T follicular helper cell (primary cell): ENCODE measurements around the gene BCL2L13.
"Not testable (repeated sequence)": the region's sequence is repeated elsewhere in the genome, so short reads cannot be mapped to it uniquely, and the experiment has no call there.

Experiments
- DNase-seq: peaks from one replicate; pipeline ENCODE4 v3.0.0-alpha.2; 2020; ENCODE audit warnings: low read depth

BCL2L13 gene

DNA sequence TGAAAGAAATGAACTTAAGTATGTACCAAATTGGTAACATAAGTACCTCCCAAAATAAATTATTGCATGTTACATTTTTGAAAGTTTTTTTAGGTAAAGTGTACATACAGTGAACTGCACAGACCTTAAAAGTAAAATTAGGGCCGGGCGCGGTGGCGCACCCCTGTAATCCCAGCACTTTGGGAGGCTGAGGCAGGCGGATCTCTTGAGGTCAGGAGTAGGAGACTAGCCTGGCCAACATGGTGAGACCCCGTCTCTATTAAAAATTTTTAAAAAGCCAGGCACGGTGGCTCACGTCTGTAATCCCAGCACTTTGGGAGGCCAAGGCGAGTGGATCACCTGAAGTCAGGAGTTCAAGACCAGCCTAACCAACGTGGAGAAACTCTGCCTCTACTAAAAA, 1.7 kb upstream of the BCL2L13 start:
- not testable (repeated sequence) for DNase-seq

DNA sequence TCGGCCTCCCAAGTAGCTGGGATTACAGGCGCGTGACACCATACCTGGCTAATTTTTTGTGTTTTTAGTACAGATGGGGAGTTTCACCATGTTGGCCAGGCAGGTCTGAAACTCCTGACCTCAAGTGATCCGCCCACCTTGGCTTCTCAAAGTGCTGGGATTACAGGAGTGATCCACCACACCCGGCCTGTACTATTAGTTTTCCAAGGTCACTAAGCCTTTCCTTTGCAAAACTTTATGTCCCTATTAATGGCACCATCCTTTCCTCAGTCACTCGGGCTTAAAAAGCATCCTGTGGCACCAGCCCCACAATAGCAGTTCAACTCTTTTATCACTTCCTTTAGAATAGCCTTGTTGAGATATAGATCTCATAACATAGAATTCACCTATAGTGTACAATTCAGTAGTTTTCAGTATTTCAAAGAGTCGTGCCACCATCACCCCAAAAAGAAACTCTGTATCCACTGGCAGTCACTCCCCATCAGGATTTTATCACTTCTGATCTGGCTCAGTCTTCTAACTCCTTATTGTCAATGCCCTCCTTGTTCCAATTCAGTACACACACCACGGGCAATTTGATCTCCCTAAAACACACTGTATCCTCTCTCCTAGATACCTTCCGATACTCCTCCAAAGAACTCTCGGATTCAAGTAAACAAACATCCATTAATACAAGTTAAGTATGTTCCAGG, 921 bp upstream of the BCL2L13 start:
- DNase-seq: no peak

DNA sequence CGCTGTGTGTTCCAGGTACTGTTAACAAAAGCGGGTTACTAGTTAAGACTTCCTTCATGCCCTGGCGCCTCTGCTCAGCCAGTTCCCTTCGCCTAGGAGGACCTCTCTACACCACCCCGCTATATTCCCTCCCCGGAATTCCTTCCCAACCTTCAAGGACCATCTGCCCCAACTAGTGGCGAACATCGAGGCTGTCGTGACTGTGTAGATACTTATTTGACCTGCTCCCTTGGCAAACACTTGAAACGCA, 450 bp upstream of the BCL2L13 start:
- DNase-seq: no peak

GRCh38 chr22:17639247-17639741, 737 bp downstream of the BCL2L13 start:
- no peak for DNase-seq

DNA sequence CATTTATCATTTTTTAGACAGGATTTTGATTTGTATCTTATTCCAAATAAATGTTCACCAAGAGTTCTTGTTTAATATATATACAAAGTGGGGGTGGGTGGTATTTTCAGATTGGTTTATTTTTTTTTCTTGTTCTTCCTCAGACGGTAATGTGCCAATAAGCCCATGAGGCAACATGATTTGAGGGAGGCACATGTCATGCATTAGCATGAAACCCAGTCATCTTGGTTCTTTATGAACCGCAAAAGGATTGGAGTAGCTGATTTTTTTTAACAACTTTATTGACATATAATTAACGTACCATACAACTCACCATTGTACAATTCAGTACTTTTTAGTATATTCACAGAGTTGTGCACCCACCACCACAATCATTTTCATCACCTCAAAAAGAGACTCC, 2.7 kb downstream of the BCL2L13 start:
- no peak for DNase-seq

- not testable (repeated sequence) for DNase-seq
Measured at GRCh38 chr22:17642357-17642756, 3.8 kb downstream of the BCL2L13 start.

GRCh38 chr22:17647452-17647851, 8.9 kb downstream of the BCL2L13 start:
- no peak for DNase-seq

- no peak for DNase-seq
Measured at GRCh38 chr22:17647991-17648390, 9.4 kb downstream of the BCL2L13 start.

GRCh38 chr22:17648569-17648968, 10.0 kb downstream of the BCL2L13 start:
- DNase-seq: no peak

- no peak for DNase-seq
Measured at GRCh38 chr22:17655289-17655688, 16.7 kb downstream of the BCL2L13 start.

DNA sequence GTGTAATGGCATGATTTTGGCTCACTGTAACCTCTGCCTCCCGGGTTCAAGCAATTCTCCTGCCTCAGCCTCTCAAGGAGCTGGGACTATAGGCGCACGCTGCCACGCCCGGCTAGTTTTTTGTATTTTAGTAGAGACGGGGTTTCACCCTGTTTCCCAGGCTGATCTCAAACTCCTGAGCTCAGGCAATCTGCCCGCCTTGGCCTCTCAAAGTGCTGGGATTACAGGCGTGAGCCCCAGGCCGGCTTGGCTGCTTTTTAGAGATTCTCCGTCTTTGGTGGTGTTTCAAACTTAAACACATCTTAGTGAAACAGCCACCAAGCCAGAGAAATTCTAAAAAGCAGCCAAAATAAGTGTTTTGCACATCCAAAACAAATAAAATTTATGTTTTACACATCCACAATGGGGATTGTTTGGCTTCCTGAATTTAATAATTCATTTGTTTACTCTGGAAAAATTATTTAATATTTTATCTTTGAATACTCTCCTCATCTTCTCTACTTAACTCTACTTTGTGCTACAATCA, 18.4 kb downstream of the BCL2L13 start:
- no peak for DNase-seq

GRCh38 chr22:17664414-17665055, 26.0 kb downstream of the BCL2L13 start:
- no peak for DNase-seq

GRCh38 chr22:17665248-17665647, 26.7 kb downstream of the BCL2L13 start:
- DNase-seq: no peak

- DNase-seq: no peak
Measured at GRCh38 chr22:17665854-17666253, 27.3 kb downstream of the BCL2L13 start.

- DNase-seq: not testable (repeated sequence)
Measured at GRCh38 chr22:17671521-17672092, 33.0 kb downstream of the BCL2L13 start.

GRCh38 chr22:17672417-17672991, 33.9 kb downstream of the BCL2L13 start:
- no peak for DNase-seq

GRCh38 chr22:17674152-17674551, 35.6 kb downstream of the BCL2L13 start:
- no peak for DNase-seq

DNA sequence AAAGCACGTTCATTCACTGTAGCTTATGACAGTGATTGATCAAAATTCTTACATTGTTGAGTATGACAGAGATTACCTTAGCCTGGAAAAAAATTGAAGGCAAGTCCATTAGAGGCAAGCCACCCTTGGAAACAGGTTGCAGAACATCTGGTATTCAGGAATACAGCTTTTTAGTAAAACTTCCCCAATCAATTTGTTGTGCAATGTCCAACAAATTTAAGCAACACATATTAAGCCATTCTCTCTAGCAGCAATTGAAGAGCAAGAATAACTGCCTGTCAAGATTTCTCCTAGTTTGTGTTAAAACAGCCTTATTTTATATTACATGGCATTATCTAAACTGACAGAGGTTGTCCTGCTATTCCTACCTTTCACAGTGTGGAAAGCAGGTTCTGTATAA, 37.0 kb downstream of the BCL2L13 start:
- DNase-seq: no peak

GRCh38 chr22:17678817-17679385, 40.3 kb downstream of the BCL2L13 start:
- no peak for DNase-seq

GRCh38 chr22:17684245-17684644, 45.7 kb downstream of the BCL2L13 start:
- DNase-seq: no peak

- DNase-seq: no peak
Measured at GRCh38 chr22:17692841-17693240, 54.3 kb downstream of the BCL2L13 start.

DNA sequence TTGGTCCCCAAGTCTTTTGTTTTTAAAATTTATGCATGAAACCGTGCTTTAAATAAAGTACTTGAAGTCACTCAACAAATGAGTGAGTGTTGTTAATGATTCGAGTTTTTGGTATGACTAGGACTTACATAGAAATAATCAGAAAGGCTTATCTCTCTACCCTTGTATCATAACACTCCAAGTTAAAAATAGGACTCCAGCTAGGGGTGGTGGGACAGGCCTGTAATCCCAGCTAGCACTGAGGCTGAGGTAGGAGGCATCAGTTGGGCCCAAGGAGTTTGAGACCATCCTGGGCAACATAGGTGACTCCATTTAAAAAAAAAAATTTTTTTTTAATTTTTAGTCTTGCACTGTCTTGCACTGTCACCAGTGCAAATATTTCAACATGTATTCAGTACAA, 55.6 kb downstream of the BCL2L13 start:
- no peak for DNase-seq

- no peak for DNase-seq
Measured at GRCh38 chr22:17694752-17695151, 56.2 kb downstream of the BCL2L13 start.
